GM04504 (cell line): ENCODE measurements around the gene CFAP97.
"Not testable (repeated sequence)": the region's sequence is repeated elsewhere in the genome, so short reads cannot be mapped to it uniquely, and the experiment has no call there.

Source experiments
- DNase-seq: peaks from one replicate; pipeline ENCODE4 v3.0.0-alpha.2; 2012; ENCODE audit warnings: low read depth

The CFAP97 gene

GRCh38 chr4:185222598-185222997, 18.8 kb upstream of the CFAP97 start:
- no peak for DNase-seq

GRCh38 chr4:185221912-185222311, 18.1 kb upstream of the CFAP97 start:
- DNase-seq, result no peak

GRCh38 chr4:185221491-185221890, 17.7 kb upstream of the CFAP97 start:
- no peak for DNase-seq

- DNase-seq, result peak; percentile 77
These were observed 15.9 kb upstream of the CFAP97 start for GRCh38 chr4:185219551-185220344.

- no peak for DNase-seq
These were observed 14.5 kb upstream of the CFAP97 start for GRCh38 chr4:185218312-185218711.

GRCh38 chr4:185217408-185217975, 13.7 kb upstream of the CFAP97 start:
- DNase-seq, result no peak

- no peak for DNase-seq
These were observed 11.5 kb upstream of the CFAP97 start for GRCh38 chr4:185215261-185215660.

GRCh38 chr4:185213877-185214276, 10.1 kb upstream of the CFAP97 start:
- no peak for DNase-seq

- no peak for DNase-seq
These were observed 8.8 kb upstream of the CFAP97 start for GRCh38 chr4:185212581-185212980.

GRCh38 chr4:185211641-185212040, 7.8 kb upstream of the CFAP97 start:
- DNase-seq, result no peak

- no peak for DNase-seq
These were observed 7.2 kb upstream of the CFAP97 start for GRCh38 chr4:185211035-185211434.

GRCh38 chr4:185210102-185210981, 6.5 kb upstream of the CFAP97 start:
- DNase-seq, result no peak

- not testable (repeated sequence) for DNase-seq
These were observed 6.0 kb upstream of the CFAP97 start for GRCh38 chr4:185209852-185210101.

- DNase-seq, result no peak
These were observed 5.4 kb upstream of the CFAP97 start, which contains the start of gene SNX25 for GRCh38 chr4:185209031-185209851. SNX25 (plus strand) TSS chr4:185209598; CDS start chr4:185209827, 229 bp downstream.

- no peak for DNase-seq
These were observed 3.7 kb upstream of the CFAP97 start for GRCh38 chr4:185207466-185207865.

- no peak for DNase-seq
These were observed 2.0 kb upstream of the CFAP97 start for GRCh38 chr4:185205697-185206342.

GRCh38 chr4:185205073-185205472, 1.3 kb upstream of the CFAP97 start:
- DNase-seq, result not testable (repeated sequence)

GRCh38 chr4:185204238-185204910, 574 bp upstream of the CFAP97 start:
- no peak for DNase-seq

- DNase-seq, result no peak
These were observed 765 bp downstream of the CFAP97 start for GRCh38 chr4:185202984-185203485.
